ENCODE measurements around the gene PNP.
A peak's percentile ranks its signal among the peaks of the same experiment; 100 is the strongest.

PNP gene

GRCh38 chr14:20455355-20456300, 13.6 kb upstream of the PNP start:
- DNase-seq = no peak

DNA sequence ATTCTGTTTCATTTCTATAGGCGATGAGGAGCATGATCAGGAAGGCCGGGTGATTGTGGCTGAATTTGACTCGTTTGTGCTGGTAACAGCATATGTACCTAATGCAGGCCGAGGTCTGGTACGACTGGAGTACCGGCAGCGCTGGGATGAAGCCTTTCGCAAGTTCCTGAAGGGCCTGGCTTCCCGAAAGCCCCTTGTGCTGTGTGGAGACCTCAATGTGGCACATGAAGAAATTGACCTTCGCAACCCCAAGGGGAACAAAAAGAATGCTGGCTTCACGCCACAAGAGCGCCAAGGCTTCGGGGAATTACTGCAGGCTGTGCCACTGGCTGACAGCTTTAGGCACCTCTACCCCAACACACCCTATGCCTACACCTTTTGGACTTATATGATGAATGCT, 12.2 kb upstream of the PNP start:
- no peak for DNase-seq

DNA sequence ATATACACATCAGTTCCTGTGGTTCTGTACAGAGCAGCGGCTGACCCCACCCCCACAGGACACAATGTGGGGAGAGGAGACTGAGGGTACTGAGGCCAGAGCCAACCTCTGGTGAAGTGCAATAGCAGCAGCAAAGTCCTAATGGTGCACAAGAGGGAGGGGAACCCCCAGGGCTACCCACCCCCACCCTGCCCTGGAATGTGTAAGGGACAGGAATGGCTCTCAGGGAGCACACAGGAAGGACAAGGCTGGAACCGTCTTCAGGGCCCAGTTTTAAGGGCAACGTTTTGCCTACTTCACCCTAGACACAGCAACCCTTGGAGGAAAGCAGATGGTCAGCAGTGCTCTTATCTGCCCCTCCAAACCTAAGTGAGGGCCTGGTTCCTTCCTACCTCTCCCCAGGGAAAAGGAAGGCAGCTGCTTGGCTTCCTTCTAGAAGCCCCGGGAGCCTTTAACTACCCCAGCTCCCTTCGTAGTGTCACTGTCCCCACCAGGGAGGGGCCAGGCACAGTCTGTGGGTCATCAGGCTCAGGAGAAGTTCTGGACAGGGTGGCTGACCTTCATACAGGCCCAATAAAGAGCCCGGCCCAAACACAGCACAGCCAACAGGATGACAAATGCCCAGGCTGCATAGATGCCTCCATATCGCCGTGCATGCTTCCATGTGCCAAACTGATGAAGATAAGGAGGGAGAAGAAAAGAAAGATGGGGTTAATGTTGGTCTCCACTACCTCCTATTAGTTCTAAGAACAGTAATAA, 11.0 kb upstream of the PNP start:
- DNase-seq = no peak

DNA sequence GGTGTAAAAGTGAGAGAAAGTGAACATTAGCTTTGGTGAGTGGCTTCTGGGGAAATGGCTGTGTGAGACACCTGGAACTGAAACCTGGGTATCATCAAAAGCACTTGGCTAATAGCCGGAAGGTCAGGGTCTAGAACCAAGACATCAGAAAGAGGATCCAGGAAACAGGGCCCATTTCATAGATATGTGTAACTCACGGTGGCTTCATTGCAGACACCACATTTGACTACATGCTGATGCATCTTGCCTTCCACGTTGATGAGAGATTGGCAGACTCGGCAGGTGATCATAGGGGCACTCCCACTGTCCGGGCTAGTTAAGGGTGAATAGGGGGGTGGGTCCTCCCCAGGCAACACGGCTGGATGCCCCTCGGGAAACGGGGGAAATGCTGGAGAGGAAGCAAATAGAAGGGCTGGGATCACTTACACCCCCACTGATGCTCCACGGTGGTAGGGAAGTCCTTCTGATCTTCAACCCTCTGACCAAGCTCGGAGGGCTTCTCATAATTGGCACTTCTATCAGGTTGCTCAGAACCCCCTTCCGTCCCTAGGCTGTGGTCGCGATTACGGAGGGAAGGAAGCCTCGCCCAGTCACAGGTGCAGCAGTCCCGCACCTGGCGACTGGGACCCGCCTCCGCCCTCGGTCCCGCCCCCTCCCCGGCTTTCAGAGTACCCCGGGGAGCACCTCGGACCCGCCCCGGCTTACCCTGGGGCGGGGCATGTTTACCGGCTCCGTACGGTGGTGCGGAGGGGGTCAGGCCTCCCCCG, 8.6 kb upstream of the PNP start:
- peak; percentile 46 for DNase-seq

DNA sequence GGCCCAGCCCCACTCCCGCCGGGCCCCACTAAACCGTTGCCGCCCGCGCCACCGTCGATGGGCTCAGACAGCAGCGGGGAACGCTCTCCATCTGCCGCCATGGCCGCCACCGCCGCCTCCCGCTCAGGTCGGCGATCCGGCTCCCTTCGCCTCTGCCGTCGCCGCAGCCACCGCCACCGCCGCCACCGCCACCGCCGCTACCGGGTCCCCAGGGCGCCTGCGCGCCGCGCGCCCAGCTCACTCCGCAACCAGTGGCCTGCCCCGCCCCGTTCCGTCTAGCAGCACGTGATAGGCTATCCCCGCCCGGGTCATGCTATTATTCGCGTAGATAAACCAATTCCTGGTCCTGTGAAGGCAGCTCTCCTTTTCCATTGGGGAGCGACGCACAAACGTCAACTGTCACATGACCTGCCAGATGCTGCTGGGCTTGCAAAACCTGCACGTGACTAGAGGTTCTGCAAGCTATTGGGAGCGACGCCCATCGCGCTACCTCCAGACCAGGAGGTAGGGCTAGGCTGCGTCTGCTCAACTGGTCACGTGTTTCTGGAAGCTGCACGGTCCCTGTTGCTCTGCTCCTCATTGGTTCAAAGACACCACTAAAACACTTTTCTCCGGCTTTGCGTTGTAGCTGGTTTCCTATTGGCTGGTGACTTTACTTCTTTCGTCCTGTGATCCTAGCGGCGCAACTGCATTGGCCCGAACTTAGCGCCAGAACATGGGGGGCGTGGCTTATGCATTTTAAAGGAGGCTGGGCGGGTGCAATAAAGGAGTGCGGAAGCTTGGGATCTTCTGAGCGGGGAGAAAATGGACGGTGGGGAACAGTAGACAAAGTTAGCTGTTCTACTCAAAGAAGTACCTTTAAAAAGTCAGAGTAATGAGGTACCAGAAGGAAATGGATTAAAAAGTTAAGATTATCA, 7.7 kb upstream of the PNP start, which contains the start of gene PIP4P1:
Gene PIP4P1, minus strand, starts transcription at position 210 of the 917 bp plus-strand sequence. Its CDS starts 109 bp downstream, at position 101.
- peak; percentile 95 for DNase-seq

DNA sequence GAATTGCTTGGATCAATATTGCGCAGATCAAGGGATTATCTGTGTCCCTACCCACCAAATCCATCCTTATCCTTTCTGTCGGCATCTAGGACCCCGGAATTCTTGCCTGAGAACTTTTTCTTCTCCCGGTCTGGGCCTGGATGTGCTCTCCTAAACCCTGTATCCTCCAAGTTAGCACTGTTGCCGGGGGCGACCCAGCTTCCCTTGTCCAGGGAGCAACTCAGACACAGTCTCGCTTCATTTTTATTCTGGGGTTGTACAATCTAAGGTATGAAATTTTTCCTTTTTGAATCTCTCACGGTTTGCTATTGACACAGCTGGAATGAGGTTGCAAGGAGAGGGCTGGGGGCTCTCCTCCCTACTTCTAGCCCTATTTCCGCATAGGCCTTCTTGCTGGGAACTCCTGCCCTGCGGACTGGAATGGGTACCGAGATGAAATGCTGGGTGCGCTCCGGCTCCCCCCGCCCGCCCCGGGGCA, 403 bp upstream of the PNP start:
- no peak for DNase-seq

DNA sequence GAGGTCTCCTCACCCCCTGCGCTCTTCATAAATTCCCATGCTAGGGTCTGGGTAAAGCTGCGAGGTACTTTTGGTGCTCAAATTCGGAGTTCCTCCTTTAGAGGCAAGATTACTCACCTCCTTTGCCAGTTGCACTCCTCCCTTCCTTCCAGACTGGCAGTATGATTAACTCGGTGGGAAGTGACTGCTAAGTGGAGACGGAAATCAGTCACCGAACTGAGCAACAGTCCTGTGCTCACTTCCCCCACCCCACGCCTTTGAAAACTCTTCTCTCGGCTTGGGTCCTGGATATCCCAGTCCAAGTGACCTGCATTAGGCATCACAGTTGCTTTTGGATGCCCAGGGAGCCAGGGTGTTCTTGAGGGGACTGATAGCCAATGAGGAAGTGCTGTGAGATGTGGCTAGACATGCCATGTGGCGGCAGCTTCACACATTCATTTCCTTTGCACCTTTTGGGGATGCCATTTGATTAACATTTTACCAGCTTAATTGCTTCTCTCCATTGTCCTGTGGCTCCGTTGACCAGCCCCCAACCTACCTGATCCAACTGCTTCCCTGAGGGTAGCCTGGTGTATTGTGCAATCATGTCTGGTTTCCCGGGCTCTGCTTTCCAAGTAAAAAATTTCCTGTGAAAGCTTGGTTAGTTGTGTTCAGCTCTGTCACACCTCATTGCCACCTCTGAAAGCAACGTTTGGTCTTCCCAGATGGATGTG, 840 bp downstream of the PNP start:
- peak; percentile 46 for DNase-seq

- no peak for DNase-seq
These were observed 1.3 kb downstream of the PNP start for GRCh38 chr14:20470603-20470901.

GRCh38 chr14:20472536-20473169, 3.4 kb downstream of the PNP start:
- no peak for DNase-seq

- DNase-seq = no peak
These were observed 7.6 kb downstream of the PNP start for GRCh38 chr14:20476776-20477175.

GRCh38 chr14:20477211-20477876, 8.1 kb downstream of the PNP start:
- no peak for DNase-seq

DNA sequence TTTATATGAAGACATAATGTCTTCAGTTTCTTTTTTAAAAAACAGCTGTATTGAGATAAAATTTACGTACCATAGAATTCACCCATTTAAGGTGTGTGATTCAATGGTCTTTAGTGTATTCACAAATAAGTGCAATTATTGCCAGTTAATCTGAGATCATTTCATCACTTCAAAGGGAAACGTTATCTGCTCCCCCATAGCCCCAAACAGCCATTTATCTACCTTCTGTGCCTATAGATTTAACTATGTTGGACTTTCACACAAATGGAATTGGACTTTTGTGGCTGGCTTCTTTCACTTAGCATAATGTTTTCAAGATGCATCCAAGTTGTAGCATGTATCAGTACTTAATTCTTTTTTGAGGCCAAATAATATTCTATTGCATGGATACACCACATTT, 9.7 kb downstream of the PNP start:
- DNase-seq = no peak

DNA sequence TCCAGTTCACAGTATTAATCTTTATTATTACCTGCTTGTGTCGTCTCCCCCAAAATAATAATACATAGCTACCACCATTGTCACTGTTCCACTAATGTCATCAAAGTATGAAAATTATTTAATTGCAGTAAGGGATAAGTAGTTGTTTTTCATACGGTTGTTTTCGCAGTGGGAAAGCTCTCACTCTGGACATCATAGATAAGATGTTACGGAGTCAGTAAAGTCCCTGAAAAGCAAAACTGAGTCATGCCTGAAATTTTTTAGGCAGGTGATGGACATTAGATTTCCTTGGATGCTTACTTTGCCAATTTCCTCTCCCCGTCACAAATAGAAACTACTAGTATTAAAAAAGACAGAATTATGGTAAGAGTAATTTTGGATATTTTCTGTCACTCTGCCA, 13.2 kb downstream of the PNP start:
- DNase-seq = no peak

GRCh38 chr14:20485900-20486299, 16.7 kb downstream of the PNP start:
- DNase-seq = no peak

GRCh38 chr14:20486684-20487395, 17.6 kb downstream of the PNP start:
- DNase-seq = no peak

GRCh38 chr14:20487396-20487725, 18.2 kb downstream of the PNP start:
- DNase-seq = no peak

DNA sequence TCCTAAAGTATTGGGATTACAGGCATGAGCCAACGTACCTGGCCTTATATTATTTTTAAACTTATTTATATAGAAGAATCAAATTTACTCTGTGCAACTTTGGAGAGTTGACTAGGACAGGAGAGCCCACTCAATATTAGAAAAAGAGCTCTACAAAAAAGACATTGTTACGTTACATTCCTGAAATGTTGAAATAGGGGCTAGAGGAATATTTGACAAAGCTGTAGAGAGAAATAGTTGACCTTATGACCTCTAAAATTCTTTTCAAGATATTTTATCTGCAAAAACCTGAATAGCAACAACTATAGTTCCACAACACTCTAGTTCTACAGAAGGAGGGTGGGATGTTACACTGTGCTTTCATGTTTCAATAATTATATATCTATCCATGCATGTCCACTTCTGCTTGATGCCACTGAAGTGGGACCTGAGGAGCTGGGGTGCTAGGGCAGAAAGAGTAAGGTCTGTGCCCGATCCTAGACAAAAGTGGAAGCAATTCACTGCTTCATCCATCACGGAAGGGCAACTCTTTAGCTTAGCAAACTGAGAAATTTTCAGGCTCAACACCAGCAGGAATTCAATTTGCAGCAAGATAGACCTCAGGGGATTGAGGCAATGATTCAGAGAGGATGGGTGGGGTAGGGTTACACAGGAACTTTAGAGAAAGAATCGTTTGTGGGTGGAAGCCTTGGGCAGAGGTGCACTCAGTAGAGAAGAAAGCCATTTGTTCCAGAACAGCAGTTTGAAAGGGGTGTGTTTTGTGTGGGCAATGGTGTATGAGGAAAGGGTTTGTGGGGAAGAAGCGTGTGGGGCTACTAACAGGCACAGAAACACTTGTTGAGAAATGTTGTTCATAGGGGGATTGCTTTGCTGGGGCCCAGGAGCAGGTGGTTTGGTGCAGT, 20.1 kb downstream of the PNP start:
- DNase-seq = no peak

- DNase-seq = no peak
These were observed 21.4 kb downstream of the PNP start for GRCh38 chr14:20490563-20490962.

DNA sequence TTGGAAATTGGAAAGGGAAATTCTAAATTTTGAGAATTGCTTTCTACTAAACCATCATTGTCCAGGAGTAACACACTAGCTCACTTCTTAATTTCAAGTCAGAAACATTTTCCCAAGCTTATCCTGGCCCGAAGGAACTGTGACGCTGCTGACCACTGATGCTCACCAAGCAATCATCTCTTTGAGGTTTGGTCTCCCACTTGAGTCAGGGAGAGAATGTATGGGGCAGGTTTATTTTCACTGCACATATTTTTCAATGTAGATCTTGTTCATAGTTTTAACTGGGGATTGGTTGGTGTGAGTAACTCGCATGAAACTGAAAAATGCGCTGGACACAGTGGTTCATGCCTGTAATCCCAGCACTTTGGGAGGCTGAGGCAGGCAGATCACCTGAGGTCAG, 23.3 kb downstream of the PNP start:
- no peak for DNase-seq
